Neural crest cell (in vitro differentiated cells): ENCODE measurements around the gene JCAD. TPM values are rescaled to one million over a fixed set of nuclear protein-coding genes. Genes with fewer than 3 reads are reported as not detected.

Source experiments
- DNase-seq: peaks from one replicate; pipeline ENCODE4 v3.0.0; 2021; ENCODE audit warnings: low read depth, mixed read lengths, low spot score
- H3K27ac Mint-ChIP-seq: one replicate; pipeline ENCODE4 v1.8.0; 2021; ENCODE audit warnings: mild to moderate bottlenecking, mixed read lengths; ENCODE audit not compliant: unreplicated experiment
- H3K27me3 Mint-ChIP-seq: 2 replicates; pipeline ENCODE4 v1.8.0; 2021; ENCODE audit warnings: low read depth, mild to moderate bottlenecking, mixed read lengths
- H3K36me3 Mint-ChIP-seq: 2 replicates; pipeline ENCODE4 v1.8.0; 2021; ENCODE audit warnings: low read depth, mild to moderate bottlenecking, mixed read lengths
- H3K4me1 Mint-ChIP-seq: 2 replicates; pipeline ENCODE4 v1.8.0; 2021; ENCODE audit warnings: mixed read lengths
- H3K4me3 Mint-ChIP-seq: one replicate; pipeline ENCODE4 v1.8.0; 2021; ENCODE audit warnings: mild to moderate bottlenecking, mixed read lengths
- H3K9me3 Mint-ChIP-seq: 2 replicates; pipeline ENCODE4 v1.8.0; 2021; ENCODE audit warnings: mixed read lengths
- CTCF ChIP-seq: fragments of 200-600 bp; sonication (generic); conservative IDR thresholded peaks from 2 replicates; pipeline ENCODE4 v1.5.0; 2021; ENCODE audit warnings: antibody characterized with exemption, mild to moderate bottlenecking
- total RNA-seq: library from RNA; stranded (reverse); gene quantifications from 2 replicates; pipeline ENCODE4 v1.2.1, GENCODE V29; 2021

The JCAD gene
- total RNA-seq, 1 donor from 2014 or later = 0.61 TPM

GRCh38 chr10:30073045-30073766 lies 13.8 kb upstream of the JCAD start:
- Mint-ChIP-seq H3K27ac (no peak overlapping the region), H3K4me1 (peaks cover 18% of the 10 kb centered on the region), H3K27me3 (peaks cover 9% of the 10 kb centered on the region), H3K4me3 (no peak overlapping the region), H3K36me3 (no peaks in the 10 kb centered on the region), H3K9me3 (no peaks in the 10 kb centered on the region)
- no peak for TF ChIP-seq CTCF
- DNase-seq = no peak

- peaks cover 3% of the 10 kb centered on the region for H3K27me3 Mint-ChIP-seq
- no peak for DNase-seq
- H3K4me1 Mint-ChIP-seq = peaks cover 18% of the 10 kb centered on the region
- no peak overlapping the region for H3K4me3 Mint-ChIP-seq
- H3K36me3 Mint-ChIP-seq = no peaks in the 10 kb centered on the region
- no peaks in the 10 kb centered on the region for H3K9me3 Mint-ChIP-seq
- H3K27ac Mint-ChIP-seq = no peak overlapping the region
- TF ChIP-seq CTCF = no peak
Observed at GRCh38 chr10:30072068-30072467, 12.7 kb upstream of the JCAD start.

GRCh38 chr10:30070001-30070685 lies 10.8 kb upstream of the JCAD start:
- Mint-ChIP-seq H3K27ac (no peak overlapping the region), H3K36me3 (no peaks in the 10 kb centered on the region), H3K4me3 (no peak overlapping the region), H3K9me3 (no peaks in the 10 kb centered on the region), H3K27me3 (no peaks in the 10 kb centered on the region), H3K4me1 (peaks cover 10% of the 10 kb centered on the region)
- no peak for DNase-seq
- no peak for TF ChIP-seq CTCF

GRCh38 chr10:30068492-30069223 lies 9.3 kb upstream of the JCAD start:
- no peak for TF ChIP-seq CTCF
- Mint-ChIP-seq H3K4me3 (no peak overlapping the region), H3K36me3 (no peaks in the 10 kb centered on the region), H3K27ac (no peak overlapping the region), H3K4me1 (peaks cover 10% of the 10 kb centered on the region), H3K27me3 (no peaks in the 10 kb centered on the region), H3K9me3 (no peaks in the 10 kb centered on the region)
- no peak for DNase-seq

- Mint-ChIP-seq H3K36me3 (no peaks in the 10 kb centered on the region), H3K27ac (no peak overlapping the region), H3K27me3 (peaks cover 44% of the 10 kb centered on the region), H3K4me3 (no peak overlapping the region), H3K4me1 (peaks cover 6% of the 10 kb centered on the region), H3K9me3 (no peaks in the 10 kb centered on the region)
- no peak for DNase-seq
- no peak for TF ChIP-seq CTCF
Observed at GRCh38 chr10:30063099-30063498, 3.7 kb upstream of the JCAD start.
